Gastroesophageal sphincter (tissue), 4 donors: Measurements from ENCODE around the gene UGT1A10. TPM values are rescaled to one million over a fixed set of nuclear protein-coding genes. Genes with fewer than 3 reads are reported as not detected.

Experiments
- ATAC-seq: fragments of 150-250 bp; one replicate; pipeline ENCODE4 v1.9.1; 2016; ENCODE audit warnings: mild to moderate bottlenecking, moderate library complexity
- H3K27ac ChIP-seq, 4 donors: fragments of 200-600 bp; sonication (generic) in 3 of 4; 1 replicate in 3 of 4; 2 replicates in 1 of 4; pipeline ENCODE4 v1.5.1; 2016 to 2019
- H3K27me3 ChIP-seq: fragments of 200-600 bp; sonication (generic); one replicate; pipeline ENCODE4 v1.5.1; 2019
- H3K36me3 ChIP-seq, 2 donors: fragments of 200-600 bp; sonication (generic); one replicate each; pipeline ENCODE4 v1.5.1; 2019; ENCODE audit warnings: control low read depth in 1 of 2
- H3K4me1 ChIP-seq, 3 donors: fragments of 200-600 bp; sonication (generic); 1 replicate in 2 of 3; 2 replicates in 1 of 3; pipeline ENCODE4 v1.5.1; 2016 to 2019; ENCODE audit warnings: control low read depth in 2 of 3
- H3K4me3 ChIP-seq, 2 donors: fragments of 200-600 bp; sonication (generic); one replicate each; pipeline ENCODE4 v1.5.1; 2019; ENCODE audit warnings: mild to moderate bottlenecking in 1 of 2, moderate library complexity in 1 of 2
- H3K9me3 ChIP-seq, 3 donors: fragments of 200-600 bp; sonication (generic); one replicate each; pipeline ENCODE4 v1.5.1; 2017 to 2019; ENCODE audit warnings: control low read depth in 2 of 3
- CTCF ChIP-seq, 4 experiments: fragments of 200-600 bp in 2 of 4; fragments of 450-650 bp in 2 of 4; sonication (generic) in 1 of 4; IDR thresholded peaks; one replicate each; pipeline ENCODE4 v1.5.1; 2017 to 2019; ENCODE audit warnings: antibody characterized with exemption in 4 of 4, mild to moderate bottlenecking in 2 of 4, moderate library complexity in 2 of 4
- EP300 ChIP-seq: sonication (generic); formaldehyde crosslinking; IDR thresholded peaks from one replicate; pipeline ENCODE4 v1.6.1; 2017; ENCODE audit warnings: antibody characterized with exemption, mild to moderate bottlenecking
- POLR2A ChIP-seq, 2 donors: fragments of 450-650 bp; IDR thresholded peaks; one replicate each; pipeline ENCODE4 v1.6.1; 2017; ENCODE audit warnings: antibody characterized with exemption in 2 of 2, mild to moderate bottlenecking in 2 of 2, moderate library complexity in 1 of 2
- POLR2AphosphoS5 ChIP-seq: sonication (generic); formaldehyde crosslinking; IDR thresholded peaks from one replicate; pipeline ENCODE4 v1.6.1; 2017; ENCODE audit warnings: antibody characterized with exemption
- WGBS, 2 donors: methylation state at CpG; one replicate each; pipeline ENCODE4 v1.1.5; 2018; ENCODE audit warnings: low coverage in 1 of 2; 5-methylcytosine and 5-hydroxymethylcytosine counted together
- total RNA-seq, 4 donors: library from RNA; depleted of rRNA; stranded (reverse); fragments of >200 nt; gene quantifications; one replicate each; pipeline ENCODE4 v1.1.0, GENCODE V29; 2016

Gene UGT1A10
- total RNA-seq, 4 donors from 2014 or later, result 0.16 to 1.0 TPM; not detected in 2

DNA sequence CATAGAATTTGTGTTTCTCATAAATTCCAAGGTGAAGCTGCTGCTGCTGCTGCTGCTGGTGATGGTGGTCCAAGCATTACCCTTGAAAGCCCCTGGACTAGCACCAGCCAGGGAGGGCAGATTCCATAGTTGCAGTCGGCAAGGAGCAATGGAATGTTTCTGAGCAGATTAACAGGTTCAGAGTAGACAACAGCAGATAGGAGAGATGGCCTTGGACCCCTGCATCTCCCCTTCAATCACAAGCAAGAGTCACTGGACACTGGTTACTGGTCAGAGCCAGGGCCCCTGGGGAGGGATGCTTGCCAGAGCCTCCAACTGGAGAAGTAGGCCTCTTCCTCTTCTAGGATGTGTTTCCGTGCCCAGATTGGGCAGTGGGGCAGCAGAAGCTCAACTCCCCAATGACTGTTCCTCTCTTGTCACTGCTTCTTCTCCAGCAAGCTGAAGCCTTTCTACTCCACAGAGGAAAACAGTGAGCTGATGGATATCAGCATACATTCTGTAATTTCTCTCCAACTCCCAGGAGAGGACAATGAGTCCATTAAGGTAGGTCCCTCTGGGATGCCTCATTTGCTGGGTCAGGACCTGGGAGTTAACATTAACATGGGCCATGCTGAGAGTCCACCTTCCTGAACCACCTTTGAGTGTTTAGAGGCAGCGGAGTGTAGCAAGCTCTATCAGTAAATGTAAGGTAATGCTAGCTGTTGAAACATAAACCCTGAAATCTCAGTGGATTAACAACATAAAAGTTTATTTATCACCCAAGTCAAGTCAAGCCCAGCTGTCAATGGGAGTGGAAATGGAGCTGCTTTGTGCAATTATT lies 177.2 kb downstream of the UGT1A10 start:
- 80 to 100% methylated on average over 1 of the region's 3 CpGs for WGBS, 2 donors
- no peak overlapping the region for H3K4me3 ChIP-seq
- no peak overlapping the region for H3K27ac ChIP-seq
- H3K36me3 ChIP-seq, result no peaks in the 10 kb centered on the region
- H3K9me3 ChIP-seq, result peaks cover 0 to 7% (median 0%) of the 10 kb centered on the region in 3 donors
- no peaks in the 10 kb centered on the region for H3K4me1 ChIP-seq
- TF ChIP-seq EP300, result no peak
- no peak for TF ChIP-seq CTCF (IDR thresholded peaks at IDR 0.05)
- TF ChIP-seq POLR2A (IDR thresholded peaks at IDR 0.05), result no peak
- no peak for TF ChIP-seq POLR2AphosphoS5
- H3K27me3 ChIP-seq, result peaks cover 18% of the 10 kb centered on the region
- no peak for ATAC-seq

- no peak for ATAC-seq
- 80% methylated on average over 1 of the region's 2 CpGs; no CpG with 5 or more reads in 1 of the 2 donors for WGBS, 2 donors
- peaks cover 0 to 7% (median 0%) of the 10 kb centered on the region in 3 donors for H3K9me3 ChIP-seq
- H3K27me3 ChIP-seq, result peaks cover 16% of the 10 kb centered on the region
- H3K4me1 ChIP-seq, result no peaks in the 10 kb centered on the region
- no peak for TF ChIP-seq EP300
- no peak for TF ChIP-seq POLR2AphosphoS5
- TF ChIP-seq CTCF (IDR thresholded peaks at IDR 0.05), result no peak
- TF ChIP-seq POLR2A (IDR thresholded peaks at IDR 0.05), result no peak
- H3K4me3 ChIP-seq, result no peak overlapping the region
- no peaks in the 10 kb centered on the region for H3K36me3 ChIP-seq
- no peak overlapping the region for H3K27ac ChIP-seq
Measured at GRCh38 chr2:233814056-233814835, 178.0 kb downstream of the UGT1A10 start.

DNA sequence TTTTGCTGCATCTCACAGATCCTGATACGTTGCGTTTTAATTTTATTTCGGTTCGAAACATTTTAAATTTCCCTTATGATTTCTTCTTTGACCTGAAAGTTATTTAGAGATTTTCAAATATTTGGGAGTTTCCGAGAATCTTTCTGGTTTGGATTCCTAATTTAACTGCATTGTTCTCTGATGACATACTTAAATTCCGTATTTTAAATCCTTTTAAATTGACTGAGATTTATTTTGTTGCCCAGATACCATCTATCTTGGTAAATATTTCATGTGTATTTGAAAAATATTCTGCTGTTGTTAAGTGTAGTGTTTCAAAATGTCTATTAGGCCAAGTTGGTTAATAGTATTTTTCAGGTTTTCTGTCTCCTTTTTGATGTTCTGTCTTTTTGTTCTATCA lies 179.6 kb downstream of the UGT1A10 start:
- no peaks in the 10 kb centered on the region for H3K36me3 ChIP-seq
- TF ChIP-seq POLR2AphosphoS5 (no peak), POLR2A (IDR thresholded peaks at IDR 0.05) (no peak), EP300 (no peak), CTCF (IDR thresholded peaks at IDR 0.05) (no peak)
- H3K4me3 ChIP-seq, result no peak overlapping the region
- H3K27ac ChIP-seq, result no peak overlapping the region
- 55 to 66% methylated on average over 6 of the region's 6 CpGs for WGBS, 2 donors
- no peak for ATAC-seq
- H3K27me3 ChIP-seq, result peaks cover 9% of the 10 kb centered on the region
- H3K9me3 ChIP-seq, result peaks cover 0 to 7% (median 0%) of the 10 kb centered on the region in 3 donors
- no peaks in the 10 kb centered on the region for H3K4me1 ChIP-seq

- TF ChIP-seq POLR2A (IDR thresholded peaks at IDR 0.05), result no peak
- TF ChIP-seq EP300, result no peak
- TF ChIP-seq POLR2AphosphoS5, result no peak
- TF ChIP-seq CTCF (IDR thresholded peaks at IDR 0.05), result no peak
- ATAC-seq, result no peak
- H3K4me1 ChIP-seq, result no peaks in the 10 kb centered on the region
- H3K4me3 ChIP-seq, result no peak overlapping the region
- WGBS, 2 donors, result 14 to 30% methylated on average over 1 to 2 of the region's 2 CpGs
- H3K36me3 ChIP-seq, result no peaks in the 10 kb centered on the region
- H3K27ac ChIP-seq, result no peak overlapping the region
- H3K9me3 ChIP-seq, result peaks cover 0 to 7% (median 0%) of the 10 kb centered on the region in 3 donors
- peaks cover 9% of the 10 kb centered on the region for H3K27me3 ChIP-seq
Measured at GRCh38 chr2:233816334-233816733, 180.1 kb downstream of the UGT1A10 start.
